ENCODE data around the gene CABP5.

Gene CABP5

GRCh38 chr19:47998800-47999199 is 45.1 kb downstream of the CABP5 start:
- ChIA-PET CTCF (no interaction called here), POLR2A (no interaction called here)
- DNase-seq (ENCODE audit: low read depth, low spot score) = no peak
- no peak overlapping the region for H3K4me3 ChIP-seq (ENCODE audit: low read depth, low read length)
- TF ChIP-seq, protein P1, sequence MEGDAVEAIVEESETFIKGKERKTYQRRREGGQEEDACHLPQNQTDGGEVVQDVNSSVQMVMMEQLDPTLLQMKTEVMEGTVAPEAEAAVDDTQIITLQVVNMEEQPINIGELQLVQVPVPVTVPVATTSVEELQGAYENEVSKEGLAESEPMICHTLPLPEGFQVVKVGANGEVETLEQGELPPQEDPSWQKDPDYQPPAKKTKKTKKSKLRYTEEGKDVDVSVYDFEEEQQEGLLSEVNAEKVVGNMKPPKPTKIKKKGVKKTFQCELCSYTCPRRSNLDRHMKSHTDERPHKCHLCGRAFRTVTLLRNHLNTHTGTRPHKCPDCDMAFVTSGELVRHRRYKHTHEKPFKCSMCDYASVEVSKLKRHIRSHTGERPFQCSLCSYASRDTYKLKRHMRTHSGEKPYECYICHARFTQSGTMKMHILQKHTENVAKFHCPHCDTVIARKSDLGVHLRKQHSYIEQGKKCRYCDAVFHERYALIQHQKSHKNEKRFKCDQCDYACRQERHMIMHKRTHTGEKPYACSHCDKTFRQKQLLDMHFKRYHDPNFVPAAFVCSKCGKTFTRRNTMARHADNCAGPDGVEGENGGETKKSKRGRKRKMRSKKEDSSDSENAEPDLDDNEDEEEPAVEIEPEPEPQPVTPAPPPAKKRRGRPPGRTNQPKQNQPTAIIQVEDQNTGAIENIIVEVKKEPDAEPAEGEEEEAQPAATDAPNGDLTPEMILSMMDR (IDR thresholded peaks at IDR 0.05; ENCODE audit: insufficient read depth, low read length, missing control alignments) = no peak

- H3K4me3 ChIP-seq (ENCODE audit: low read depth, low read length) = no peak overlapping the region
- POLR2A ChIA-PET = no interaction called here
- DNase-seq (ENCODE audit: low read depth, low spot score) = no peak
- CTCF ChIA-PET = interaction anchor here (1.7 kb wide), 1 partner anchor 33 kb away, joined by 5 read pairs; no protein-coding TSS in a partner anchor
- TF ChIP-seq, protein P1 (IDR thresholded peaks at IDR 0.05; ENCODE audit: insufficient read depth, low read length, missing control alignments) = no peak
Observed at GRCh38 chr19:47996230-47996727, 47.6 kb downstream of the CABP5 start.

- no peak within 1 kb of the TSS for H3K4me3 ChIP-seq (ENCODE audit: low read depth, low read length)
- TF ChIP-seq, protein P1 (IDR thresholded peaks at IDR 0.05; ENCODE audit: insufficient read depth, low read length, missing control alignments) = no peak
- CTCF ChIA-PET = interaction anchor here (1.7 kb wide), 1 partner anchor 31 kb away, joined by 5 read pairs; no protein-coding TSS in a partner anchor
- POLR2A ChIA-PET = no interaction called here
- DNase-seq (ENCODE audit: low read depth, low spot score) = no peak
Observed at GRCh38 chr19:47994209-47994802, 49.6 kb downstream of the CABP5 start, which contains the start of gene ELSPBP1. Gene ELSPBP1 (plus strand): TSS chr19:47994632. CDS start chr19:48008668, 14,036 bp downstream.

DNA sequence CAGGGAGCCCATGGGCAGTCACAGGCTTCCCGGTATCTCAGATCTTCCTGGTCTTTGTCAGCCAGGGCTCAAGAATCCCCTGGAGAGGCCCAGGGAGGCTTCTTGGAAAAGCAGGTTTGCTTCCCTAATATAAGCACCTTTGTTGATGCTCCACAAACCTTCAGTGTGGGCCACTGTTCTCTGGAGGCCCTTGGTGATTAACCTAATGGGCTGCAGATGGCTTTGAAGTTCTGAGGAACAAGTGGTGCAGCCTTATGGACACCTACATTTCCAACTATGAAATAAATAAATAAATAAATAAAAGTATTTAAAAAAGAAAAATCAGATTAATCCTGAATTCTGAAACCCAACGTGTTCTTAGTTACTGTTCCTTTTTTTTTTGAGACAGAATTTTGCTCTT is 51.8 kb downstream of the CABP5 start, which contains the start of gene BSPH1:
Gene BSPH1 (minus strand): TSS at position 101 of the 400 bp plus-strand sequence. CDS start 89 bp downstream, at position 12.
- ChIA-PET CTCF (no interaction called here), POLR2A (no interaction called here)
- H3K4me3 ChIP-seq (ENCODE audit: low read depth, low read length) = no peak within 1 kb of the TSS
- TF ChIP-seq, protein P1 (IDR thresholded peaks at IDR 0.05; ENCODE audit: insufficient read depth, low read length, missing control alignments) = no peak
- DNase-seq (ENCODE audit: low read depth, low spot score) = no peak

GRCh38 chr19:47991191-47991808 is 52.6 kb downstream of the CABP5 start:
- no peak for DNase-seq (ENCODE audit: low read depth, low spot score)
- ChIA-PET CTCF (no interaction called here), POLR2A (no interaction called here)
- TF ChIP-seq, protein P1 (IDR thresholded peaks at IDR 0.05; ENCODE audit: insufficient read depth, low read length, missing control alignments) = no peak
- H3K4me3 ChIP-seq (ENCODE audit: low read depth, low read length) = no peak overlapping the region
